ENCODE measurements around the gene SLC9A1.
"Not testable (repeated sequence)": the region's sequence is repeated elsewhere in the genome, so short reads cannot be mapped to it uniquely, and the experiment has no call there.

The SLC9A1 gene

DNA sequence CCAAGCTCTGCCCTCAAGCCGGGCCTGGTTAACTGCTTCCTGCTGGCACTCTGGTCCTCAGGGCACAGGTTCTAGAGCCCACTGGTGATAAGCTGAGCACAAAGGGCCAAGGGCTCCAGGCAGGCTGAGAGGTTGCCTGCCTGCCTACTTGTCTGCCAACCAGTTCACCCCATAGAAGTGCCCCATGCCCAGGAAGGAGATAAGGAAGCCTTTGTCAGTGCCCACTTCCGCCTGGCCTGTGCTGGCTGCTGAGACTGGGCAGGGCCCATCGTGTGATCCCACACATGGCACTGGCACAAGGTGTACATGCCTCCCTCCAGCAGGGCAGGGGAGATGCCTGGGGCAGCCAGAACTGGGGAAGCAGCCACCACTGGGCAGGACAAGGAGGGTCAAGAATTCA is 24.1 kb downstream of the SLC9A1 start:
- DNase-seq = no peak

GRCh38 chr1:27129225-27129624 is 25.7 kb downstream of the SLC9A1 start:
- no peak for DNase-seq

- no peak for DNase-seq
Observed at GRCh38 chr1:27127419-27127818, 27.5 kb downstream of the SLC9A1 start.

- no peak for DNase-seq
Observed at GRCh38 chr1:27126391-27126790, 28.5 kb downstream of the SLC9A1 start.

- DNase-seq = not testable (repeated sequence)
Observed at GRCh38 chr1:27125125-27125524, 29.8 kb downstream of the SLC9A1 start.

DNA sequence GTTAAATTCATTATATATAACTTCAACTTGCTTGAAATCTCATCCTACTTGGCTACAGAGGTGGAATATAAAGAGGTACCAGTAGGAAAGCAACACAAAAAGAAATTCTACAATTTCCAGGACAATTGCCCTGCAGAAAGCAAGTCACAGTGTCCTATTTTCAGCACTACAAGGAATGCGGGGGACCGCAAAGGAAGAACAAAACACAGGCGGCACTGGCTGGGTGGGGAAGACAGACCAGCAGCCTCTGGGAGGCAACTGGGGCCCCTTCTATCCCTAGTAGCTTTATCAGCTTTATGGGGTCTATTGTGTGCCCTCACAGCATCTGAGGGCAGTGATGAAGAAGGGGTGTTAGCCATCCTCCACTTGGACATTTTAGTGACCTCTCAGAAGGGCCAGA is 30.5 kb downstream of the SLC9A1 start:
- no peak for DNase-seq

DNA sequence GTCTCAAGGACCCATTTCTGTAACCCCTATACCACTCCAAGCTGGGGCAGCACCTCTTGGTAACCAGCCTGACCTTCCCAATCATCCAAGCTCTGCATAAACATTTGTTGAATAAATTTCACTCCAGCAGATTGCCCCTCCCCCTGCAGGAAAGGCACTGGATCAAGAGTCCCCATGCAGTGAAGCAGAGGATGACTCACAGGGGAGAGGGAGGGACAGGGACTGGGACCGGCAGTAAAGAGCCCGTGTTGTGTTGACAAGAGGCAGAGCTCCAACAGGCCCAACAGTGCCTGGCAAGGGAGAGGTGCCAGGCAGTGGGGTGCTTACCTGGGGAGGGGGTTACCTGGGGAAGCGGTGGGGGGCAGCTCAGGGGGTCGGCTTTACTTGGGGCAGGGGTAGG is 32.3 kb downstream of the SLC9A1 start:
- DNase-seq = peak; percentile 39

DNA sequence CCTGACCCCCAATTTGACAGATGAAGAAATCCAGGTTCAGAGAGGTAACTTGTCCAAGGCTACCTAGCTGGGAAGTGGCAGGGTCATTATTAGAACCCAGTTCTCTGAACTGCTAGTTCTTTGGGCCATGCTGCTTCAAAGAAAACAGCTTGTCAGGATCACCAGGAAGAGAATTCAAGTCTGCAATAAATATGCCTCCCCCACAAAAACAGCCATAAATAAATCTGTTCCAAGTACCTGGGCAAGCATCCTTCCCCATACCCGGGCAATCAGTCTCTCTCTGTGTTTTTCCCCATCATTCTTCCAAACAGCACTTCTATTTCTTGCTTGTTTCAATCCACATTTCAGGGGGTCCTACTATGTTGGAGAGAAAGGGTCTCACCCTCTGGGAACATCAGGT is 34.1 kb downstream of the SLC9A1 start:
- DNase-seq = no peak

- no peak for DNase-seq
Observed at GRCh38 chr1:27118440-27118689, 36.6 kb downstream of the SLC9A1 start.

DNA sequence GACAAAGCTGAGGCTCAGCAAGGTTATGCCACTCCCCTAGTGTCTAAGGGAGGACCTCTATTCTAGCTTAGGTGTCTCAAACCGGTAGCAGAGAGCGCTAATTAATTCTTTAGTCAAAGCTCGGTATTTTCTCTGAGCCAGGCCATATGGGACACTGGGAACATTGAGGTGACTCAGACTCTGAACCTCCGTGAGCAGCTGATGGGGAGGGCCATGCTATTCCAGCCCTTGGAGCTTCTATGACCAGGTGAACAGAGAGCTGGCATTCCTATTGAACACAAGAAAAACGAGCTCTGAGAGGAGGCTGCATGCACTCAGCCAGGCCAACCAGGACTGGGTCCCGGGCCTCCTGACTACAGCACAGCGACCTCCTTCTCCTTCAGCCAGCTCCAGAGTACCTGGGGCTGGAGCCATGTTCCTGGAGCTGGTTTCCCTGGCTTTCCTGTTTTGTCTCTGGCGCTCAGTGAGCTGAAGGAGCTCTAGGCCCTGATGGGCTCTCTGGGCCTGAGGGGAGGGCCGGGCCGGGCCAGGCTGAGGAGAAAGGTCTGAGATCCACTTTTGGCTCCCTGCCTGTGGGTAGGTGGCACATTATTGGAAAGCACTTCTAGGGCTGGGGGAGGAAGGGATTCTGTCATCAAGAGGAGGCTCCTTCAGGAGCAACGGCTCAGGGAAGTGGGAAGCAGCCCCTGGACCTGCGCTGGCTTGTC is 37.0 kb downstream of the SLC9A1 start:
- no peak for DNase-seq

GRCh38 chr1:27116697-27117096 is 38.2 kb downstream of the SLC9A1 start:
- peak; percentile 51 for DNase-seq

DNA sequence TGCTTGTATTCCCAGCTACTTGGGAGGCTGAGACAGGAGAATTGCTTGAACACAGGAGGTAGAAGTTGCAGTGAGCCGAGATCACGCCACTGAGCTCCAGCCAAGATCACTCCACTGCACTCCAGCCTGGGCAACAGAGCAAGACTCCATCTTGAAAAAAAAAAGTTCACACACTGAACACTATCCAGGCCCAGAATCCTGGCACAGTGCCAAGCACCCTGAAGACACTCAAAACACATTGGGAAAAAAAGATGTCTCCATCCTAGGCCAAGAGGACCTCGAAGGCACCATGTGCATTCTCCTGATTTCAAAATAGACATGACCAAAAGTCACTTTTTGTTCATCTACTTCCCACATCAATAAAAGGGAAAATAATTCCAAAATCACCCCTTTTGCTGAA is 38.7 kb downstream of the SLC9A1 start:
- DNase-seq = no peak

GRCh38 chr1:27114546-27114945 is 40.4 kb downstream of the SLC9A1 start:
- no peak for DNase-seq

DNA sequence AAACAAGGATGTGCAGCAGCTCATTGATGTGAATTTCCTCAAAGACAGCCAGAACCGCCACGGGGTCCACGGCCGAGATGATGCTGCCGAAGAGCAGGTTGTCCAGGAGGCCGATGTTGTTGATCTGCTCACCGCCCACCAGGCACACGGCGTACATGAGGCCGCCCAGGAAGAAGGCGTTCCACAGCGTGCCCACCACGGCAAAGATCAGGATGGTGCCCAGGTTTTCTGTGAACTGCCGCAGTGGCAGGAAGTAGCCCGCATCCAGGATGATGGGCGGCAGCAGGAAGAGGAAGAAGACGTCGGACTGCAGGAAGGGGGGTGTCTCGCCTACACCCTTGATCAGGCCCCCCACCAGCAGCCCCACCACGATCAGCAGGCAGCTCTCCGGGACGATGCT is 41.1 kb downstream of the SLC9A1 start:
- DNase-seq = no peak

- peak; percentile 83 for DNase-seq
Observed at GRCh38 chr1:27111626-27112573, 43.0 kb downstream of the SLC9A1 start.

DNA sequence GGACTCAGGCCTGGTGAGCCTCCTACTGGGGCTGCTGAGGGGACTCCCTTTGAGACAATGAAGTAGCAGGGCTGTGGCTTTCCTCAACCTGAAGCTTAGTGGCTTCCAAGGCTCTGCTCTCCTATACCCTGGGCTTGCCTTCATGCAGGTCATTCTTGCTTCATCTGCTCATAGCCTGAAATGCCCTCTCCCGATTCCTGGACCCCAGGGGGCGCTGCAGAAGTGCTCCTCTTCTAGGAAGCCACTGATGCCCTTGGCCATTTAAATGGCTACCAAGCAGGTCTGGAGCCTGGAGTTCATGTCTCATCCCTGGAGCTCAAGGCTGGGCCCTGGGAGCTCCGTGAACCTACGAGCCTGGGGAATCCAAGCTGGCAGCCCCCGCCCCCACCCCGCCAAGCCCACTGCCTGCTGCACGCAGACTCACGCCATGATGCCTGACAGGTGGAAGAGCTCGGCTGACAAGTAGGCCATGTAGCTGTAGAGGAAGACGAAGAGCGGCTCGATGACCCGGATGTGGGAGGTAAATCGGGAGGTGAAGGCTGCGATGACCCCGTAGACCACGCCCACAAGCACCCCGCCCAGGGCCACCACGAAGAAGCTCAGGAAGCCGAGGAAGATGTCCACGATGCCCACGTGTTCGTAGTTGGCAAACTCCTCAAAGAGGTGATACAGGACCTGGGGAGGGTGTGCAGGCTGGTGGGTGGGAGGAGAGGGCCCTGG is 45.7 kb downstream of the SLC9A1 start:
- no peak for DNase-seq

DNA sequence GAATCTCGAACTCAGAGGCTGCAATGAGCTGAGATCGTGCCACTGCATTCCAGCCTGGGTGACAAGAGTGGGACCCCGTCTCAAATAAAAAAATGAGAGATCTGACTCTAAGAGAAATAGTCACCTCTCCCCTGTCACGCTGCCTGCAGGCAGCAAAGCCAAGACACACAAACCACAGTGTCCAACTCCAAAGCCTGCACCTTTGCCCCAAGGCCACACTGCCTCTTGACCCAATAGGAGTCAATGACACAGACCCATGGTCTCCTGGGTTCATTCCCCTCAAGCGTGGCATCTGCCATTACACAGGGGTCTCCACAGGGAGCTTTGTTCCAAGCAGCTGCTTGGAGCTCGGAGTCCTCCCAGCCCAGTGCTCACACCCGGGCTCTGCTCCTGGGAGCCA is 46.3 kb downstream of the SLC9A1 start:
- no peak for DNase-seq

DNA sequence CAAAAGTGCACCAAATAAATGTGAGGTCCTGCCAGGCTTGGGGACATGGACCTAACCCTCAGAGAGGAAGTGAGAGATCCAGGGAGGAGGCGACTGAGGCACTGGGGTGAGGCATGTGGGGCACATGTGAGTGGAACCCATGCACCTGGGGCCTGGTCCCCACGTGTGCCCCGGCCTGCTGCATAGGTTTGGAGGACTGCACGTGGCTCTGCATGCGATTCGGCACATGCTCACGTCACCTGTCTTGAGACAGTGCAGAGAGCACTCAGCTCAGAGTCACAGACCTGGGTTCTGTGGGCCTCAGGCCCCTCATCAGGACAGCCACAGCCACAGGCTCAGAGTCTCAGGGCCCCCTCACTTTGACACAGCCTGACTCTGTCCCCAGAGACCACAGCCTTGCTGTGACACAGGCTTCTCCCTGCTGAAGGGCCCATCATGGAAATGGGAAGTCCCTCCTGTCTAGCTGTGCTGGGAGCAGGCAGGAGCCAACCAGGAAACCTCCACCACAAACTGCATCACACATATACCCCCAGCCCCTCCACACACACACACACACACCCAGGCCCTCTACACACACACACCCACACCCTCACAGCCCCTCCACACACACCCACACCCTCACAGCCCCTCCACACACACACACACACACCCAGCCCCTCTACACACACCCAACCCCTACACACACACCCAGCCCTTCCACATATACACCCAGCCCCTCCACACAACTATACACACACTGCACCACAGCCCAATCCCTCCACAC is 48.2 kb downstream of the SLC9A1 start:
- peak; percentile 49 for DNase-seq

GRCh38 chr1:27105018-27105417 is 49.9 kb downstream of the SLC9A1 start:
- DNase-seq = no peak

DNA sequence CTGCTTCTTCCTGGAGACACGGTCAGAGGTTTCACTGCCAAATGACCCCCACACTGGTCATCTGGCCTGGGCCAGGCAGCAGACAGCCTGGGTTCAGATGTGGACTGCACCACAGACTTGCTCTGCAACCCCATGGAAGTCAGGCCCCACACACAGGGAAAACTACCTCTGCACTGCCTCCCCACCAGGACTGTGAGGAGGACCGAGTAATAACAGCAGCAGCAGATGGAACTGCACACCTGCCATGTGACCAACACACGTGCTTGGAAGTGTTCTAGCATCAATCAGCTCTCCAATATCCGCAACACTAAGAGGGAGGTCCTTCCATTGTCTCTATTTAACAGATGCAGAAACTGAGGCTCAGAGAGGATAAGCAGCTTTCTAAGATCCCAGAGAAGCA is 51.4 kb downstream of the SLC9A1 start:
- no peak for DNase-seq

GRCh38 chr1:27102707-27103468 is 52.0 kb downstream of the SLC9A1 start:
- peak; percentile 71 for DNase-seq

- DNase-seq = no peak
Observed at GRCh38 chr1:27102134-27102706, 52.7 kb downstream of the SLC9A1 start.
